Osteoblast (primary cell): Measurements from ENCODE around the gene LHFPL5. TPM values are rescaled to one million over a fixed set of nuclear protein-coding genes. Genes with fewer than 3 reads are reported as not detected.
A peak's percentile ranks its signal among the peaks of the same experiment; 100 is the strongest.

Experiments
- DNase-seq: peaks from one replicate; pipeline ENCODE4 v3.0.0; 2011; ENCODE audit warnings: low spot score, mixed read lengths; ENCODE audit not compliant: insufficient read length; ENCODE audit errors: missing footprints
- H2AFZ ChIP-seq: 2 replicates; pipeline ENCODE4 v1.6.0; 2011; ENCODE audit warnings: mild to moderate bottlenecking, low read length
- H3K27ac ChIP-seq: 2 replicates; pipeline ENCODE4 v1.5.1; 2011; ENCODE audit warnings: mild to moderate bottlenecking, low read depth, low read length, moderate library complexity
- H3K27me3 ChIP-seq: 2 replicates; pipeline ENCODE4 v1.6.0; 2012; ENCODE audit warnings: mild to moderate bottlenecking, control low read depth, inconsistent platforms, low read length, moderate library complexity; ENCODE audit not compliant: insufficient read depth
- H3K36me3 ChIP-seq: 2 replicates; pipeline ENCODE4 v1.5.1; 2011; ENCODE audit warnings: mild to moderate bottlenecking, low read length, control low read depth, moderate library complexity; ENCODE audit not compliant: insufficient read depth
- H3K4me1 ChIP-seq: 2 replicates; pipeline ENCODE4 v1.5.1; 2011; ENCODE audit warnings: mild to moderate bottlenecking, low read length, control low read depth, moderate library complexity; ENCODE audit not compliant: insufficient read depth
- H3K4me2 ChIP-seq: 2 replicates; pipeline ENCODE4 v1.6.0; 2011; ENCODE audit warnings: mild to moderate bottlenecking, low read length; ENCODE audit not compliant: insufficient read depth
- H3K4me3 ChIP-seq: fragments of 200-600 bp; sonication (generic); 3 replicates; pipeline ENCODE4 v1.5.1; 2012; ENCODE audit warnings: mild to moderate bottlenecking, low read length, inconsistent platforms; ENCODE audit not compliant: insufficient read depth
- H3K79me2 ChIP-seq: 2 replicates; pipeline ENCODE4 v1.6.0; 2012; ENCODE audit warnings: mild to moderate bottlenecking, low read length, control low read depth, inconsistent platforms; ENCODE audit not compliant: insufficient read depth
- H3K9me3 ChIP-seq: 2 replicates; pipeline ENCODE4 v1.5.1; 2011; ENCODE audit warnings: low read depth, low read length, control low read depth
- H4K20me1 ChIP-seq: 2 replicates; pipeline ENCODE4 v1.6.0; 2012; ENCODE audit warnings: mild to moderate bottlenecking, low read length, control low read depth; ENCODE audit not compliant: insufficient read depth
- CTCF ChIP-seq: IDR thresholded peaks from 2 replicates; pipeline ENCODE4 v1.5.1; 2011; ENCODE audit warnings: mild to moderate bottlenecking, low read depth, low read length, moderate library complexity; ENCODE audit errors: extremely low read depth
- total RNA-seq: library from RNA; depleted of rRNA; stranded (reverse); fragments of >200 nt; gene quantifications from 2 replicates; pipeline ENCODE4 v1.2.3, GENCODE V29; 2012

LHFPL5 gene
- total RNA-seq, 1 donor: not detected

DNA sequence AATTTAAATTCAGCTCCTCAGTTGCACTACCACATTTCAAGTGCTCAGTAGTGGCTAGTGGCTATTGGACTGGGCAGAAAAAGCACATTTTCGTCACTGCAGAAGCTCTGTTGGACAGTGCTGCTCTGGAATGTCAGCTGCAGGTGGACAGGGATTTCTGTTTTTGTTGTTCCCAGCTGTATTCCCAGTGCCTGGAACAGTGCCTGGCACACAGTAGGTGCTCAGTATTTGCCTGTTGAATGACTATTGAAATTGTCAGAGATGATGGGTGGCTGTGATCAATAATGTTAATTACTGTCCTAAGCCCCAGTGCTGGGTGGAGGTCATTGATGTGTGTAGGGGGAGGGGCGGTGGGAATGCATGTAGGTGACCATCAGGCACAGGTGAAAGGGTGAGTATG, 18.9 kb upstream of the LHFPL5 start:
- H3K79me2 ChIP-seq: no peaks in the 10 kb centered on the region
- no peak overlapping the region for H3K27ac ChIP-seq
- H3K9me3 ChIP-seq: no peaks in the 10 kb centered on the region
- TF ChIP-seq CTCF: no peak
- H3K4me3 ChIP-seq: no peak overlapping the region
- no peaks in the 10 kb centered on the region for H4K20me1 ChIP-seq
- DNase-seq: no peak
- no peak overlapping the region for H3K4me2 ChIP-seq
- H3K4me1 ChIP-seq: no peaks in the 10 kb centered on the region
- H2AFZ ChIP-seq: no peak overlapping the region
- H3K27me3 ChIP-seq: peaks cover 51% of the 10 kb centered on the region
- H3K36me3 ChIP-seq: no peaks in the 10 kb centered on the region

DNA sequence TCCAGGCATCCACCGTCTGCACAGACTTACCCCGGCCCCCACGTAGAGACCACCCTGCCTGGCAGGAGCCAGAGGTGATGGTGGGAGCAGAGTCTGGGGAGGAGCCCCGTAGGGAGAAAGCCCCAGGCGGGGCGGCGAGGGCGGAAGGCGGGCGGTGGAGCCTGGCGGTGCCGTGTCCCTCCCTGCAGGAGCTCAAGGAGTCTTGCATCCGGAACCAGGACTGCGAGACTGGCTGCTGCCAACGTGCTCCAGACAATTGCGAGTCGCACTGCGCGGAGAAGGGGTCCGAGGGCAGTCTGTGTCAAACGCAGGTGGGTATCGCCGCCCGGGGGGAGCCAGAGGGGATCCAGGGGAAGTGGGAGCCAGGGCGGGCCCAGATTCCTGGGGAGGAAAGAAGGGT, 18.3 kb upstream of the LHFPL5 start:
- H3K27ac ChIP-seq: no peak overlapping the region
- H3K79me2 ChIP-seq: no peaks in the 10 kb centered on the region
- H3K4me2 ChIP-seq: no peak overlapping the region
- H3K4me3 ChIP-seq: no peak overlapping the region
- H3K27me3 ChIP-seq: peaks cover 49% of the 10 kb centered on the region
- DNase-seq: peak; percentile 81
- no peaks in the 10 kb centered on the region for H4K20me1 ChIP-seq
- no peaks in the 10 kb centered on the region for H3K36me3 ChIP-seq
- H3K9me3 ChIP-seq: no peaks in the 10 kb centered on the region
- no peaks in the 10 kb centered on the region for H3K4me1 ChIP-seq
- H2AFZ ChIP-seq: no peak overlapping the region
- no peak for TF ChIP-seq CTCF

GRCh38 chr6:35787266-35788218, 17.6 kb upstream of the LHFPL5 start:
- TF ChIP-seq CTCF: no peak
- peak; percentile 83 for DNase-seq
- H3K27me3 ChIP-seq: peaks cover 48% of the 10 kb centered on the region
- no peaks in the 10 kb centered on the region for H3K4me1 ChIP-seq
- H3K27ac ChIP-seq: no peak overlapping the region
- H4K20me1 ChIP-seq: no peaks in the 10 kb centered on the region
- no peaks in the 10 kb centered on the region for H3K79me2 ChIP-seq
- no peak overlapping the region for H2AFZ ChIP-seq
- no peaks in the 10 kb centered on the region for H3K9me3 ChIP-seq
- H3K36me3 ChIP-seq: no peaks in the 10 kb centered on the region
- H3K4me2 ChIP-seq: no peak overlapping the region
- no peak overlapping the region for H3K4me3 ChIP-seq

- peaks cover 53% of the 10 kb centered on the region for H3K27me3 ChIP-seq
- no peak overlapping the region for H3K4me2 ChIP-seq
- no peaks in the 10 kb centered on the region for H3K9me3 ChIP-seq
- H3K4me3 ChIP-seq: no peak overlapping the region
- DNase-seq: no peak
- no peak overlapping the region for H2AFZ ChIP-seq
- TF ChIP-seq CTCF: no peak
- no peaks in the 10 kb centered on the region for H3K36me3 ChIP-seq
- H3K4me1 ChIP-seq: no peaks in the 10 kb centered on the region
- no peaks in the 10 kb centered on the region for H4K20me1 ChIP-seq
- H3K79me2 ChIP-seq: no peaks in the 10 kb centered on the region
- no peak overlapping the region for H3K27ac ChIP-seq
Measured at GRCh38 chr6:35788423-35788982, 16.6 kb upstream of the LHFPL5 start.
